Breast epithelium (tissue), 3 donors: ENCODE measurements around the gene CCDC146.

Experiments
- POLR2A ChIP-seq: fragments of 450-650 bp; IDR thresholded peaks from one replicate; pipeline ENCODE4 v1.6.1; 2016; ENCODE audit warnings: antibody characterized with exemption, mild to moderate bottlenecking, moderate library complexity
- TF ChIP-seq, protein P1 (sequence below), 3 donors: fragments of 450-650 bp; IDR thresholded peaks; one replicate each; pipeline ENCODE4 v1.5.1; 2016 to 2017; ENCODE audit warnings: antibody characterized with exemption in 3 of 3, mild to moderate bottlenecking in 3 of 3, moderate library complexity in 3 of 3

DNA sequence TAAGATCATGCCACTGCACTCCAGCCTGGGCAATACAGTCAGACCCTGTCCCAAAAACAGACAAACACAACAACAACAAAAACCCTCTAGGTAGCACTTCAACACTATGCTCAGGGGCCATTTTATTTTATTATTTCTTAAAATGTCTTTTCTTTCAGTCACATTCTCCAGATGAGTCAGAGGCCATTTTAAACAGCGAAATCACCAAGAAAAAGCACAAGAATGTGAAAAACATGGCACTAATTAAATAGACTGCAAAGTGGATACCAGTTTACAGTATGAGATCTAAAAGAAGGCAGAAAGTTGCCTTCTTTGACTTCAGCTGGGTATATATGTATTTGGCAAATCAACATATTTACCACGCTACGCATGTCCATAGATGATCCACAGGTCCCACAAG lies 83.3 kb downstream of the CCDC146 start:
- no peak for TF ChIP-seq POLR2A
- TF ChIP-seq, protein P1, sequence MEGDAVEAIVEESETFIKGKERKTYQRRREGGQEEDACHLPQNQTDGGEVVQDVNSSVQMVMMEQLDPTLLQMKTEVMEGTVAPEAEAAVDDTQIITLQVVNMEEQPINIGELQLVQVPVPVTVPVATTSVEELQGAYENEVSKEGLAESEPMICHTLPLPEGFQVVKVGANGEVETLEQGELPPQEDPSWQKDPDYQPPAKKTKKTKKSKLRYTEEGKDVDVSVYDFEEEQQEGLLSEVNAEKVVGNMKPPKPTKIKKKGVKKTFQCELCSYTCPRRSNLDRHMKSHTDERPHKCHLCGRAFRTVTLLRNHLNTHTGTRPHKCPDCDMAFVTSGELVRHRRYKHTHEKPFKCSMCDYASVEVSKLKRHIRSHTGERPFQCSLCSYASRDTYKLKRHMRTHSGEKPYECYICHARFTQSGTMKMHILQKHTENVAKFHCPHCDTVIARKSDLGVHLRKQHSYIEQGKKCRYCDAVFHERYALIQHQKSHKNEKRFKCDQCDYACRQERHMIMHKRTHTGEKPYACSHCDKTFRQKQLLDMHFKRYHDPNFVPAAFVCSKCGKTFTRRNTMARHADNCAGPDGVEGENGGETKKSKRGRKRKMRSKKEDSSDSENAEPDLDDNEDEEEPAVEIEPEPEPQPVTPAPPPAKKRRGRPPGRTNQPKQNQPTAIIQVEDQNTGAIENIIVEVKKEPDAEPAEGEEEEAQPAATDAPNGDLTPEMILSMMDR (IDR thresholded peaks at IDR 0.05): no peak
